Measurements from ENCODE around the gene NOSIP.

DNA sequence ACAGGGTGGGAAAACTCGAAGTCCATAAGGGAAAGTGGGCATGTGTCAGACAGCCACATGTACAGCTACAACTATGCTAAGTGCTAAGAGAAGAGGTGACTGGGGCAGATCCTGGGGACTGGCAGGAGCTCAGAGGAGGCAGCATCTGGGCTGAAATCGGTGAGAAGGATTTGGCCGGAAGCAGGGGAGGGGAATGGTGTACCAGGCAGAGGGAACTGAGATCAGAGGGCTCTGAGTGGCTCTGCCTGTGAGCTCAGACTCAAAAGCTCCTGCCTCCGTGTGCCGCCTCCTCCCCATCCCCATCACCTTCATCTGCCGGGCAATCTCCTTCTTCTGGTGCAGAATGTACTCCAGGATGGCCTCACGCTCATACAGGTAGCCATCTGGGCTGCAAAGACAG, 21.8 kb downstream of the NOSIP start:
- TF ChIP-seq, protein P1, sequence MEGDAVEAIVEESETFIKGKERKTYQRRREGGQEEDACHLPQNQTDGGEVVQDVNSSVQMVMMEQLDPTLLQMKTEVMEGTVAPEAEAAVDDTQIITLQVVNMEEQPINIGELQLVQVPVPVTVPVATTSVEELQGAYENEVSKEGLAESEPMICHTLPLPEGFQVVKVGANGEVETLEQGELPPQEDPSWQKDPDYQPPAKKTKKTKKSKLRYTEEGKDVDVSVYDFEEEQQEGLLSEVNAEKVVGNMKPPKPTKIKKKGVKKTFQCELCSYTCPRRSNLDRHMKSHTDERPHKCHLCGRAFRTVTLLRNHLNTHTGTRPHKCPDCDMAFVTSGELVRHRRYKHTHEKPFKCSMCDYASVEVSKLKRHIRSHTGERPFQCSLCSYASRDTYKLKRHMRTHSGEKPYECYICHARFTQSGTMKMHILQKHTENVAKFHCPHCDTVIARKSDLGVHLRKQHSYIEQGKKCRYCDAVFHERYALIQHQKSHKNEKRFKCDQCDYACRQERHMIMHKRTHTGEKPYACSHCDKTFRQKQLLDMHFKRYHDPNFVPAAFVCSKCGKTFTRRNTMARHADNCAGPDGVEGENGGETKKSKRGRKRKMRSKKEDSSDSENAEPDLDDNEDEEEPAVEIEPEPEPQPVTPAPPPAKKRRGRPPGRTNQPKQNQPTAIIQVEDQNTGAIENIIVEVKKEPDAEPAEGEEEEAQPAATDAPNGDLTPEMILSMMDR (IDR thresholded peaks at IDR 0.05): no peak
- TF ChIP-seq EP300 (IDR thresholded peaks at IDR 0.05): no peak
- no peak for TF ChIP-seq POLR2A (IDR thresholded peaks at IDR 0.05)
- no peak for TF ChIP-seq POLR2AphosphoS5 (IDR thresholded peaks at IDR 0.05)
